GM19467 (cell line): Measurements from ENCODE around the gene SLC25A6.
"Not testable (repeated sequence)": the region's sequence is repeated elsewhere in the genome, so short reads cannot be mapped to it uniquely, and the experiment has no call there.

Experiments used
- ATAC-seq: cut with Tn5 transposase; IDR thresholded peaks from one replicate; pipeline ENCODE4 v1.9.1; 2021; ENCODE audit warnings: mild to moderate bottlenecking, moderate library complexity; ENCODE audit not compliant: unreplicated experiment

The SLC25A6 gene

DNA sequence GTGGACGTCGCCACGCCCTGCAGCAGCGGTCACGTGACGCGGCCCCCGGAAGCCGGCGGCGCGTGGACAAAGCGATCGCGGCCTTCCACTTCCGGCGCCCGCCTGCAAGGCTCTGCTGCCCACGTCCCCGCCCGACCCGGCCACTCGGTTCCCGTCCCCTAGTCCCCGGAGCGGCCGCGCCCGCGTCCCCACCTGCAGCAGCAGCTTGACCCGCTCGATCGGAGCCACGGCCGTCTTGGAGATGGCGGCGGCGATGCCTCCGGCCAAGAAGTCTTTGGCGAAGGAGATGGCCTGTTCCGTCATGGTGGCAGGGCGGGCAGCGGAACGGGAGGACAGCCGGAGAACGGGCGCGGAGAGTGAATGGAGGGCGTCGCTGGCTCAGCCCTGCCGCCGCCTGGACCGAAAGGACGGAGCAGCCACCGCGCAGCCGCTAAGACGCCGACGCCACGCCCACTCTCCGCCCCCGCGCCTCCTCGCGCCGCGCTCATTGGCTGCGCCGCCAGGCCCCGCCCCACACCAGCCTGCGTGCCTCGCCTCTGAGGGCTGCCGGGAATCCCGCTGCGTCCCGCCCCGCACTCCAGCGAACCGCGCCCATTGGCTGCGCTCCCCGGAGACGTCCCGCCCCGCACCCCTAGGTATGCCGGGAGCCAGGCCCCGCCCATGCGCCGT lies at the start of gene SLC25A6:
TSS of gene SLC25A6 (minus strand) at position 407 of the 669 bp plus-strand sequence. CDS start at position 303, 104 bp downstream.
- ATAC-seq = peak; percentile 93

DNA sequence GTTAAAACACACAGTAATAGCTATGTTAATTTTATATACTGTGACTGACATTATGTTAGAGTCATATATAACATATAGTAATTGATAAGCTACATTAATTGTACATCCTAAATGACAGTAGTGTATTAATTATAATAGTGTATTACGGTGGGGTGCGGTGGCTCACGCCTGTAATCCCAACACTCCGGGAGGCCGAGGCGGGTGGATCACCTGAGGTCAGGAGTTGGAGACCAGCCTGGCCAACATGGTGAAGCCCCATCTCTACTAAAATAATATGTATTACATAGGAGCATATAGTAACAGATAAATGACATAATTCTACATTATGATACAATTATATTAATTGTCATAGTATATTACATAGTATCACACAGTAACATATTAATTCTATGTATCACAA lies 48.6 kb upstream of the SLC25A6 start:
- no peak for ATAC-seq

DNA sequence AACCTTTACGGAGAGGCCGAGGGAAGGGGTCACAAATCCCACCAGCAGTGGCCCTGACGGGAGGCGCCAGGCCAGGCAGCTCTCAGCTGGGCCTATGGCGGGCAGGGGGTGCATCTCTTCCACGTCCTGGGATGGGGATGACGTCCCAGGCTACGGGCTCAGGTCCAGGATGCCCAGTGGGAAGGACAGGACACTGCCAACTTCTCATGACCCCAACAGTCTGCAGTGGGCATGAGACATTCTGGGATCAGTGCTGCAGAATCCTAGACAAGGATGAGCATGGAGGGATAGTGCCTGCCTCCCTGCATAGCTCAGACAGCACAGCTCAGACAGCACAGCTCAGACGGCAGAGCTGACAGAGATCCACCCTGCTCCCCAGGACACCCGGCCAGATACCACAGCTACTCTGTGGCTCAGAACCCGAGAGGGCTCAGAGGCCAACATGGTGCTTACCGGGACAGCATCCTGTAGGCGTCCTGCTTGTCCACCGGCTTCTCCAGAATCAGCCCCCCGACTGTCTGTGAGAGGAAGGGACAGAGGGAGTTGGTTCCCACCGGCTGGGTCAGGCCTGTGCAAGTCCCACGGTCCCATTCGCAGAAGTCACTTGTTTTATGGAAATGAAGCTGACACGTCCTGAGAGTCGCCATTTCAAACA lies 43.5 kb upstream of the SLC25A6 start:
- ATAC-seq = no peak

DNA sequence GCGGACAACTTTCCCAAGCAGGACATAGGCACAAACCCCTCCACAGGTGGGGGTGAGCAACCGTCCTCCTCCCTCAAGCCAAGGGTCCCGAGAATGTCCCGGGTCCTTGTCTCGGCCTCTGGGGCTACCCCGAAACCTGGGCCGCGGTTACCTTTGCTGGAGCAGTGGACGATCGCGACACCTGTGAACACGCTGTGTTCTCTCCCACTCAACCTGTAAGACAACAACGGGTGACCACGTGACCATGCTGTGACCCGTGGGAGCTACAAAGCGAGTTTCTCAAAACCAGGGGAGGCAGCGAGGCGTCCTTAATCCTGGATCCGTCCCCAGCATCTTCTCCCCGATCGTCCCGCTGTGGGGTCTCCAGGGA lies 42.9 kb upstream of the SLC25A6 start:
- ATAC-seq = no peak

DNA sequence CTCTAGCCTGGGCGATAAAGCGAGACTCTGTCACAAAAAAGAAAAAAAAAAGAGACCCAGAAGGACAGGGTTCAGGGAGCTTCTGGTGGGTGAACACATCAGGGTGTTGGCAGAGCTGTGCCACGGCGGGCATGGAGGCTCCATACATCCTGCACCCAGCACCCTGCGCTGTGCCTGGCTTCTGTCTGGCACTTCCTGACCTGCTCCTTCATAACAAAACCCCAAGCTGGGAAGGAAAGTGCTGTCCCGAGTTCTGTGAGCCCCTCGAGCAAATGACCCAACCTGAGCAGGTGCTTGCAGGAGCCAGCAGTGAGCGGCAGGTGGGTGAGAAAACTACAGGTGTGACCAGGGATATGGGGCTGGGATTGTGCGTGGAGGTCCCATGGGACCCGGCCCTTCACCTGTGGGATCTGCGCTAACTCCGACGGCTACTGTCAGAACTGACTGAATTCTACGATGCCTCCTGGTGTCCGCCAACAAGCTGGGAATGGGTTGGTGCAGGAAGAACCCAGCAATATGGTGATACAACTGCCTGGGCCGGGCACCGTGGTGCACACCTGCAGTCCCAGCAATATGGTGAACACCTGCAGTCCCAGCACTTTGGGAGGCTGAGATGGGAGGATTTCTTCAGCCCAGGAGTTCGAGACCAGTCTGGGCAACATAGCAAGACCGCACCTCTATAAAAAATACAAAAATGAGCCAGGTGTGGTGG lies 41.9 kb upstream of the SLC25A6 start:
- ATAC-seq = no peak

DNA sequence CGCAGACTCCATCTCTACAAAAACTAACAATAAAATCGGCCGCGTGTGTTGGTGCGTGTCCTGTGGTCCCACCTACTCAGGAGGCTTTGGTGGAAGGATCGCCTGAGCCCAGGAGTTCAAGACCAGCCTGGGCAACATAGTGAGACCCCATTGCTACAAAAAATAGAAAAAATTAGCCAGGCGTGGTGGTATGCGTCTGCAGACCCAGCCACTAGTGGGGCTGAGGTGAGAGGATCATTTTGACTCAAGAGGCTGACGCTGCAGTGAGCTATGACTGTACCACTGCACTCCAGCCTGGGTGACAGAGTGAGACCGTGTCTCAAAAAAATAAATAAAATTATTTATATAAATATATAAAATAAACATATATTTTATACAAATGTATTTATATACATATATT lies 38.5 kb upstream of the SLC25A6 start:
- no peak for ATAC-seq

DNA sequence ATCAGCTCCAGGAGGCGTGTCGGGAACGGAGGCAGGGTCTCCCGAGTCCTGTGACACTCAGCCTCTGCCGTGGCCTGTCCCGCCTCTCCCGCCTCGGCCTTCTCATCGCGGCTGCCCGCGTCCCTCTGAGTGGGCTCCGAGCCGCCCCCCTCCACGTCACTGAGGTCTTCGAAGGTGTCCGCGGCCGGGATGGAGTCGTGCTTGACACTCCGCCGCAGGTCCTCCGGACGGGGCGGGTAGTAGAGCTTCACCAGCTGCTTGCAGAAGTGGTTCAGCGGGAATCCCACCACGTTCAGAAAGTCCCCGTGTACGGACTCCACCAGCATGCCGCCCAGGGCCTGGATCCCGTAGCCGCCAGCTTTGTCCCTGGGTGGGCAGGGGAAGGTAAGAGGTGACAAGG lies 35.8 kb upstream of the SLC25A6 start:
- no peak for ATAC-seq

DNA sequence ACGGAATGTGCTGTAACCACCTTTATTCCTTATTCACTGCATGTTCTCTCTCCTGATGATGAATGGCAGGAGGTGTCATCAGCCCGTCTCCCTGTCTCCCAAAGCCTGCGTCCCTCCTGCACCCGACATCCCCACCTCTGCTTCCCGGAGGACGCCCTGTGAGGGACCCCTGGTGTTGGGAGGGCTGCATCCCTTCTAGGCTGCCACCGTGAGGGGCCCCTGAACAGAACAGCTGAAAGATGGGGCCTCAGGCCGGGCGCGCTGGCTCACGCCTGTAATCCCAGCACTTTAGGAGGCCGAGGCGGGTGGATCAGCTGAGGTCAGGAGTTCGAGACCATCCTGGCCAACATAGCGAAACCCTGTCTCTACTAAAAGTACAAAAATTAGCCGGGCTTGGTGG lies 34.4 kb upstream of the SLC25A6 start:
- ATAC-seq = not testable (repeated sequence)

DNA sequence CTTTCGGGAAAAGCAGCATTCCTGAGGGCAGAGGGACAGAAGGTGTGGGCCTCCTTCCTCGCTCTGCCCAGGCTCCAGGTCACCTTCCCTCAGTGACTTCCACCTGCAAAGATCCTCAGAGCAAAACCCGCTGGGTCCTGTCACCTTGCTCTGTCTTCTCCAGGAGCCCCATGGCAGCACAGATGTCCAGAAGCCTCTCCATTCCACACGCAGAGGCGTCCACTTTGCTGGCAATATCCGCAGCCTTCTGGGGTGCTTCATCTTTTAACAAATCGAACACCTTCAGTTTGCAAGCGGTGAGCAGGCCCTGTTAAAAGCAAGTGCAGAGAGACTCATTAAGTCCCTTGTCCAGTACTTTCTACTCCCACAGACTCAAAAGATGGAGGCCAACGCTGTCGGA lies 33.5 kb upstream of the SLC25A6 start:
- ATAC-seq = no peak

DNA sequence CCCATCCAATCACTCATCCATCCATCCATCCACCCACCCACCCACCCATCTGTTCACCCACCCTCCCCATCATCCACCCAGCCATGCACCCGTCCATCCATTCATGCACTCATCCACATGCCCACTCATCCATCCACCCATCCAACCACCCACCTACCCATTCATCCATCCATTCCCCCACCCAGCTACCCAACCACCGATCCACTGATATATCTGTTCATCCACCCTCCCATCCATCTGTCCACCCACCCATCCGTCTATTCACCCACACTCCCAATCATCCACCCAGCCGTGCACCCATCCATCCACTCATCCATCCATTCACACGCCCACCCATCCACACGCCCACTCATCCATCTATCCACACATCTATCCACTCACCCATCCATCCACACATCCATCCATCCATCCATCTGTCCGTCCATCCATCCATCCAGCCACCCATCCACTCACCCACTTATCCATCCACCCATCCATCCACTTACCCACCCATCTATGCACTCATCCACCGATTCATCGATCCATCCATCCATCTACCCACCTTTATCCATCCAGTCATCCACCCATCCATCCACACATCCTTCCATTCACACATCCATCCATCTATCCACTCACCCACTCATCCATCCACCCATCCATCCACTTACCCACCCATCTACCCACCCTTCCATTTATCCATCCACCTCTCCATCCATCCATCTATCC lies 32.4 kb upstream of the SLC25A6 start:
- no peak for ATAC-seq

DNA sequence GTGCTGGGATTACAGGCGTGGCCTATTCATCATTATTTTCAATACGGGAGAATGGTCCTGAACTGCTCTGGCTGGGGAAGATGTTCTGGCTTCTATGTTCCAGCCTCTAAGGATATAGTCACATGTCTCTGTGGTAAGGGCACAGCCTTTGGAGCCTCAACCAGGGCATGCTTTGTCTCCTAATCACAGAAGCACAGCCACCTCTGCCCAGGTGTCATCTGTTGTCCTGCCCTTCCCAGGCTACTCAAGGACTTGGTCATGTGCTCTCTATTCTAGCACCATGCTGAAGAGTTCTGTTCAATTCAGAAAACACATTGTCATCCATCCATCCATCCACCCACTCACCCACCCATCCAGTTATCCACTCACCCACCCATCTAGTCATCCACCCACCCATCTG lies 31.3 kb upstream of the SLC25A6 start:
- no peak for ATAC-seq

DNA sequence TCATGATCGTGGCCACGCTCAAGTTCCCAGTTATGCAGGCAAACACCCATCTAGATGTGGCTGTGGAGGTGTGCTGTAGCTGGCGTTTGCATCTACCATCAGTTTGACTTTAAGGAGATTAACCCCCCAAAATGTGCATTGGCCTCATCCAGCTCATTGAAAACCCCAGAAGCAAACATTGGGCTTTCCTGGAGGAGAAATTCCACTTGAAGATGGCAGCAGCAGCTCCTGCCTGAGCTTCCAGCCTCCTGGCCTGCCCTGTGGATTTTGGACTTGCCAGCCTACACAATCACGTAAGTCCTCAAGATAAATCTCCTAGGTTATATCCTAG lies 30.2 kb upstream of the SLC25A6 start:
- no peak for ATAC-seq

DNA sequence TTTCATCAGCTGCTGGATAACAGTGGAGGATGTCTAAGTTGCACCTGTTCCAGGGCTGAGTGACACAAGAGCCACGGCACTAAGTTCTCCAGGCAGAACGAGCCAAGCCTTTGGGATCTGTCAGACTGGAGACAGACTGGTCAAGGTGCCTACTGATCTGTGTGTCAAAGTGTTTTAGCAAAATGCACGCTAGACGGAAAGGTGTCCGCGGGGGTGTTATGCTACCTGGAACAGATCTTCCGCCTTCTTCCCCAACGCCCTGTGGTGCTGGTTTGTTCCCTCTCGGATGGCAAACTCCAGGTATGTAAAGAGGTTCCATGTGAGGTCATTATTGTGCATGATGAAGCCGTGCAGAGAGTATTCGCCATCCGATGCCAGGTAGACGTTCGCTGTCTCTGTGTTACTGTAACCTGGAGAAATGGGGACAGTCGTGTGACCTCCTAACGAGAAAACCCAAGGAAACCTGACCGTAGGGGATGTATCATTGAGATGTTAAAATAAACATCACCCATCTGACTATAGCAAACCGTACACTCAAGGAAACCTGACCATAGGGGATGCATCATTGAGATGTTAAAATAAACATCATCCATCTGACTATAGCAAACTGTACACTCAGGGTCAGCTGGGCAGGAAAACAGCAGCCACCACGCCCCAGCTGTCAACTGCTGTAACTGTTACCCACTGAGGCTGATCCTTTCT lies 29.7 kb upstream of the SLC25A6 start:
- ATAC-seq = no peak

DNA sequence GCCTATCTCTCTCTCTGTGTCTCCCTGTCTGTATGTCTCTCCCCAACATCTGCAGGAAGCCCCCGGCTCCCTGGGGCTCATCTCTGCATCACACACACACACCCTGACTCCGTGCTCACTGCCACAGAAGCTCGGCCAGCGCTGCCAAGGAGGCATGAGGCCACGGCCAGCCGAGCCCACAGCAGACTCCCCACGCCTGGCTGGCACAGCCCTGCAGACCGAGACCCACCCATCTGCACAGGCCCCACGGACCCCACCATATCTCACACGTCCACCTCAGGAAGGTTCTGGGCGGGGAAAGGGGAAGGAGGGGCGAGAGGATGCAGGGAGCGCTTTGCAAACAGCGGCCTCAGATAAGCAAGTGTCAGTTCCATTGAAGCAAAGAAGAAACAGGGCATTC lies 28.5 kb upstream of the SLC25A6 start:
- no peak for ATAC-seq

DNA sequence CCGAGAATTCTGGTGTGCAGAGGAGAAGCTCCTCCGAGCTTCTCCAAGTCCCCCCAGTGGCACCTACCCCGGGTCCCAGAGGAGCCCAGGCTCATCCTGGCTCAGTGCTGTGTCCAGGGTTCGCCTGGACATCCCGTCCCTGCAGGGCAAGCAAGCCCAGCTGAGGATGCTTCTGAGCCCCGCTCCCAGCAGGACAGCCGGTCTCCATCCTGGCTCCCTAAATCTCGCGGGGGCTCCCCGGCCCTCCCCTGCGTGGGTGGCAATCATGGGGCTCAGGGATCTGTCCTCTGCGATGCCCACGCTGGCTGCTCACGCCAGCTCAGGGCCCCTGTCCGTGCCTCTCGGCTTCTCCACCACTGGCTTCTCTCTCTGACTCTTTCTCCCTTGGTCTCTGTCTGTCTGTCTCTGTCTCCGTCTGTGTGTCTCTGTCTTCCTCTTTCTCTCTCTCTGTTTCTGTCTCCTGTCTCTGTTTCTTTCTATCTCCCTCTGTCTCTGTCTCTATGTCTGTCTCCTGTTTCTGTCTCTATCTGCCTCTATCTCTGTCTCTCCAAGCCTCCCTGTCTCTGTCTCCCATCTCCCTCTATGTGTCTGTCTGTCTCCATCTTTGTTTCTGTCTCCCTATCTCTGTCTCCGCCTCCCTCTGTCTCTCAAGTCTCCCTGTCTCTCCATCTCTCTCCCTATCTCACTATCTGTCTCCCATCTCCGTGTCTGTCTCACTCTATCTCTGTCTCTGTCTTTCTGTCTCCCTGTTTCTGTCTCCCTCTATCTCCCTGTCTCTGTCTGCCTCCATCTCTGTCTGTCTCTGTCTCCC lies 27.8 kb upstream of the SLC25A6 start:
- ATAC-seq = no peak

DNA sequence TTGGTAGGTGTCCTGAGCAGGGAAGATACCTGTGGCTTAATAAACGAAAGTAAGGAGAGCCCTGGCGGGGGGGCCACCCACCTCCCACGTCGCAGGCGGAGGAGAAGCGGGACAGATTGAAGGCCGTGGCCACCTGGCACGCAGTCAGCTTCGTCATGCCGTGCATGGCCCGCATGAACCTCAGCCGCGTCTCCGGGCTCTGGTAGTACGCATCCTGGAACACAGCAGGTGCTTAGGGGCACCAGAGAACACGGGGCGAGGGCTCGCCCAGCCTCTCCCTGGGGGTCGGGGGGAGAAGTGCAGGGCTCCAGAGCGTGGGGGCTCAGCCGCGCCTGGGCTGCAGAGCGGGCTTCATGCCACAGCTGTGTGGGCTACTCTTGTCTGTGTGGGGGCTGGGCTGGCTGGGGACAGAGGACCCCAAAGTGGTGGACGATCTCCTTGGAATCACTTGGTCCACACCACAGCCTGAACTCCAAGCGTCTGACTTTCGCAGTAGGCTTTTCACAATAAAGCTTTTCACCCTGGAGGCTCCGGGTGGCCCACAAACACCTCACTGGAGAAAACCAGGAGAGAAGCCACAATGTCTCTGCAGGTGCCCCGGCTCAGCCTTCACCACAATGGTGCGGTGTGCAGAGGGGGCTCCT lies 27.1 kb upstream of the SLC25A6 start:
- no peak for ATAC-seq

DNA sequence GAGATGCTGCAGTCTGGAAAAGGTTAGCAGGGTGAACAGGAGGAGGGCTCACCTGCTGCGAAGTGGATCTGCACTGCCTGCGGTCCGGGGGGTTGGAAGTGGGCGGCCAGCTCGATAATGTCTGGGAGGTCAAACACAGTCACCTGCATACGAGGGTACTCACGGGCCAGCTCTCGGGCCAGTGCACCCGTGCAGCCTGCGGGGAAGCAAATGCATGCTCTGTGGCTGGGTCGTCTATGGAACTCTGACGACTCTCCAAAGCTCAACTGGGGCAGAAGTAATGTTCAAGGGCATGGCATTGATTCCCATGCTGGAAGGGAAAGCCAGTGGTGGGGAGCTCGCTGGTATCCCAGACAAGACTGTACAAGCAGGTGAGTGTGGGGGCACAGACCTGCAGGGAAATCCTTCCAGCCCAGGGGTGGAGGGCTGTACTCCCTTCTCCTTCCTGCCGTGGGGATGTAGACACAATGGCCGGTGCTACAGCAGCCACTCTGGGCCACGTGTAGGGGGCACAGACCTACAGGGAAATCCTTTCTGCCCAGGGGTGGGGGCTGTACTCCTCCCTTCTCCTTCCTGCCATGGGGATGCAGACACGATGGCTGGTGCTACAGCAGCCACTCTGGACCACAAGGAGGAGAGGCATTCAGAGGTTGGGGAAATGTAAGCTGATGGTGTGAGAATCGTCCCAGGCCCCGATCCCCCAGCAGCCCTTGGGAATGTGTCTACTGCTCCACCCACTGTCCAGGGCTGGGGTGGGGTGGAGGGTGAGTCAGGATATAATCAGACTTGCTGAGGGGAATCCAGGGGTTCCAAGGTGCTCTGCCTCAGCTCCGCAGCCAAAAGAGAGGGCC lies 26.2 kb upstream of the SLC25A6 start:
- ATAC-seq = no peak

DNA sequence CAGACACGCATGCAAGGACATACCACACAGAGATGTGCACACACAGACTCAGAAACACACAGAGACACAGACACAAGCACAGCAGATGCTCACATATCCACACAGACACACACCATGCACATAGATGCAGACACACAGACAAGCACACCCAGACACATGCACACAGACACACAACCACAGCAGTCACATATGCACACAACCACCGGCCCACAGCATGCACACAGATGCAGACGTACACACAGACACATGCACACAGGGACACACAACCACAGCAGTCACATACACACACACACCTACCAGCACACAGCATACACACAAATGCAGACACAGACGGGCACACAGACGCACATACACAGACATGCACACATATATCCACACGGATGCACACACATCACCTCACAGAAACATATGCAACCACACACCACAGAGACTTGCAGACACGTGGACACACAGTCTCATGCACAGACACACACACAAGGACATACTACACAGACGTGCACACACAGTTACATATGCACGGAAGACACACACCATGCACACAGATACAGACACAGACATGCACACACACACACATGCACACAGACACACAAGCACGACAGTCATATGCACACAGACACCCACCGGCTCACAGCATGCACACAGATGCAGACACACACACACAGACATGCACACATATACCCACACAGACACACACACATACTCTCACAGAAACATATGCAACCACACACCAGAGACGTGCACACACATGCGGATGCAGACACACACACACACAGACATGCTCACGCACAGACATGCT lies 25.2 kb upstream of the SLC25A6 start:
- no peak for ATAC-seq
